Articular chondrocyte of knee joint (primary cell): ENCODE data around the gene ALDH3A1. TPM values are rescaled to one million over a fixed set of nuclear protein-coding genes. Genes with fewer than 3 reads are reported as not detected.

Source experiments
- total RNA-seq: library from RNA; depleted of rRNA; stranded (reverse); fragments of >200 nt; gene quantifications from 2 replicates; pipeline ENCODE4 v1.2.3, GENCODE V29; 2012

ALDH3A1 gene
- 5.6 and 9.3 TPM in 2 replicates for total RNA-seq

DNA sequence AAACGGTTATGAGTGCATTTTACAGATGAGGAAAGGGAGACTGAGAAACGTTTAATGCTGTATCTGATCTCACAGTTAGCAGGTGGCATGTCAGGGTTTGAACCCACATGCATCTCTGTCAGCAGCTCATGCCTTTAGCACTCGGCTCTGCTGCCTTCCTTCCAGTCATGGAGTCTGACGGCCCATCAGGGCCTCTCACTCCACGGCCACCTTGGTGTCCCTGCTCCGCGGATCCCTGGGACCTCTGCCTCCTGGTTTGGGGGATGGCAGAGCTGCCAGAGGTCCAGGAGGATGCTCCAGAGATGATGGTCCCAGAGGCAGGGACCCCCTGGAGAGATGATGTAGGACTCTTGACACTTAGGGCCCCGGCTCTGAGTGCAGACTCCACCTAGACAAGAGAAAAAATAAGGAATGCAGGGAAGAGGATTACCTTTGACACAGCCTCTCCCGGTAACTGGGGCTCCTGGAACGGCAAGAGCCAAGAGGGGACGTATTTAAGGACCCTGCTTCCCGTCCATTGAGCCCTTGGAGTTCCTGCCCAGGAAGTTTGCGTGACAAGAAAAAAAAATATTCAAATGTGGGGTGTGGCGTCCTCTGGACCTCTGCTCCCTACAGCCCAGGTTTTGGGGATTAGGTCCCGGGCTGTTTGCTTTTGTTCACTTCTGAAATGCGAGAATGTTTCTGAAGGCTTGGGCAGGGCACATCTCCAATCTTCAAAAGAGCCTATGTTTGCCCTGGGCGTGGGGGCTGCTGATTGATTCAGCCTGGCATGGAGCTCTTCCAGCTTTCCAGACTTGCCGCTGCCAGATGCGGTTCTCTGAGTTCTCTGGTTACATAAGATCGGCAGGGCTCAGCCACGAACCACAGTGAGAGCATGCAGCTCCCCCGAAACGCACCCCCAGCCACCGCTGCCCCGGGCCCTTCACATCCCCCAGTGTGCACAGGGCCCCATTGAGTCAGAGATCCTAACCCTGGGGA lies at the start of gene ALDH3A1:
Gene ALDH3A1, minus strand, starts transcription at position 470 of the 978 bp plus-strand sequence. CDS start 3,169 bp downstream, outside the sequence.

DNA sequence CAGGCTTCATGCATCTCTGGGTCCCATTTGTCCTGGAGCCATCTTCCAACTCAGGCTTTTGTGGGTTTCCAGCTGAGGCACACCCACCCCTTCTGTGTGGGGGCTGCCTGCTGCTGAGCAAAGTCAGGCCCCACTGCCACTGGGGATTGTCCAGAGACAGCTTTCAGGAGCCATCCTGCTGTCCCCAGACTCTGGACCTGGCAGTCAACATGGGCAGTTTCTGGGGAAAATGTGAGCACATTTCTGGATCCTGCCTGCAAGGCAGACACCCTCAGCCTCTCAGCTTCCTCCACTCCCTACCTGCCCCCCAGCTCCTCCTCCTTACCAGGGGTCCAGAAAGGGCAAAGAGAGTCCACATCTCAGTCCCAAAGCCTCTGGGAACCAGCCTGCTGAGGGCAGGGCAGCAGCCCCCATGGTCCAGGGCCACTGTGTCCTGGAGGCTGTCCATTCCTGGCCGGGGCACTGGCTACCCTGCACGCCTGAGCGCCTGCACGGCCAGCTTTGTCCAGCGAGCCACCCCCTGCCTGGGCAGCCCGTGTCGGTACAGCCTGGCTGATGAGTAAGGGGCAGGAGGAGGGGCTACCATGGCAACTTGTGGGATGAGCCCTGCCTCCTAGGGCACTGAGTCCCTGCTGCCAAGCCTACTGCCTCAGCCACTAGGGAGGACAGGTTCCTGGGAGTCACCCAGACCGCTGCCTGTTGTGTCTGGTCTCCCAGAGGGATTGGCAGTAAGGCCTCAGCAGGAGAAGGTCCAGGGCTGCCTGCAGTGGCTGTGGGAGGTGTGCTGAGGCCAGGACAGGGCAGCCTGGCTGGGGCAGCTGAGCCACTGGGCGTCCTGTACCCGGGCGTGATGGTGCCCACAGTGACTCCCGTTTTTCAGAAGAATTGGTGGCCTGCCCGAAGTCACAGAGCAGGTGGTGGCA lies 31.7 kb downstream of the ALDH3A1 start, which contains the start of gene SLC47A2:
Gene SLC47A2, minus strand, starts transcription at position 477 of the 923 bp plus-strand sequence. Its CDS starts 29 bp downstream, at position 448.

Other genes with a start within 250 kb of the ALDH3A1 start
- 10.2 and 14.9 TPM in 2 replicates for gene SLC47A1, start 214.4 kb downstream of the ALDH3A1 start, total RNA-seq
- 279 and 297 TPM in 2 replicates for gene ALDH3A2, start 99.5 kb downstream of the ALDH3A1 start, total RNA-seq
- gene SLC47A2, start 31.7 kb downstream of the ALDH3A1 start, total RNA-seq = 0.39 and 0.54 TPM in 2 replicates
- gene ULK2, start 119.6 kb upstream of the ALDH3A1 start, total RNA-seq = 26.9 and 31.0 TPM in 2 replicates
- gene AKAP10, start 229.5 kb upstream of the ALDH3A1 start, total RNA-seq = 31.5 and 39.1 TPM in 2 replicates